ENCODE data around the gene ZNF536.

Gene ZNF536

DNA sequence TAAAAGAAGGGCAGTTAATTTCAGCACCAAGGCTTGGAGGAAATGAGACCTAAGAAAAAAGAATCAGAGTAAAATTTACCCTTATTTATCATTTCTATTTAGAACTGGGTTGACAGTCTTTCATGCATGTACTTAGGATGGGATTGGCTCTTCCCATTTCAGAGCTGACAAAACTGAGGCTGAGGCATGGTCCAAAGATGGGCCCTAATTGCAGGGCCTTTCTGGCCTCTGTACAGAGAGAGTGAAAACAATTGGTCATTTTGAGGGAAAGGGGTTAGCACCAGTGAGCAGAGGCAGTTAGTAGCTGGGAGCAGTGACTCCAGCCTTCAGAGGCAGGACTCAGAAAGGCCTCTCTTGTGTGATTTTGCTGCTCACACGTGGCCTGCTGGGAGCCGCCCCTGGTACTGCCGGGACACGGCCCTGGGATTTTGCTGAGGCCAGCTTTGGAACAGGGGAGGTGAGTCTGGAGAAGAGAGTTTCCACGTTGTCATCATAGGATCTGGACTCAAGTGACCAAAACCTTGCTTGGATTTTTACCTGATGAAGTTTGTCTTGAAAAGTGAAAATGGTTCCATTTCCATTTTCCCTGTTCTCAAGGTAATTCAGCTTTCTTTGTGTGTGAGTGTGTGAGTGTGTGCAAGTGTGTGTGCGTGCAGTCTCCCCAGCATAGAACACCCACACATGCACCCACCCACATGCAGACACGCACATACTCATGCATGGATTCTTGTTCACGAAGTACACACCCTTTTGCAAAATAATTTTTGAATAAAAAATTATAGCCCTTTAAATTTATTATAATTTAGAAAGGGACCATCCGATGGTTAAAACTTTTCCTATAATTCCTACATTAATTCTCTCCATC, at the start of gene ZNF536:
ZNF536 (plus strand) TSS at position 425 of the 865 bp plus-strand sequence. CDS start 71,179 bp downstream, outside the sequence.
- no peak for DNase-seq

DNA sequence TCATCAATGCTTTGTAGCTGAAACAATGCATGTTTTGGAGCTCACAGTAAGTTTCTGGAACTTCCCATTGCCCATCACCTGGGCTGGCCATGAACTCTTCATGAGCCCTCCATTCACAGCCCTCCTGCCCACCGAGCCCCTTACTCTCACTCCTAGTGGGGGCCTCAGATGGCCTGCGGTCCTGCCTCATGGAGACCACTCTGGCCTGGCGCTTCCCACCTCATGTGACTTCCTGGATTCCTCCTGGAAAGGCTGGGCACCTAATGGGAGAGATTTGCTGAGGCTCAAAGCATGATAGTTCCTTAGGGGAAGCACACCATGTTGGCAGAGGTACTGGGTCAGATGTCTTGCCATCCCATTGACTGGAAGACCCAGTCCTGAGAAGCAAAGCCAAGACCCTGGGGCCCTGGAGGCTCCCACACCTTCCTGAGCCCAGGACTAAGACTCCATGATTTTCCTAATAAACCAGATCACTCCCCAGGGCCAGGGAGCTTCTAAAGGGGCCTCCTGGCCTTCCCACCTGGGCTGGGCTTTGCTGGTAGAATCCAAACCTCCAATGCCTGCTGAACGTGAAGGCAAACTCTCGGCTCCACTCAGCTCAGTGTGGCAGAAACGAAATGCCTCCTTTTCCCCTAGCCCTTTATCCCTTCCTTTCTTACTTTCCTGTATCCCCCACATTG, 49.4 kb upstream of the ZNF536 start:
- DNase-seq: no peak

GRCh38 chr19:30323904-30324303, 48.3 kb upstream of the ZNF536 start:
- no peak for DNase-seq

GRCh38 chr19:30324982-30325381, 47.2 kb upstream of the ZNF536 start:
- DNase-seq: no peak

- no peak for DNase-seq
Observed at GRCh38 chr19:30325676-30326392, 46.4 kb upstream of the ZNF536 start.

DNA sequence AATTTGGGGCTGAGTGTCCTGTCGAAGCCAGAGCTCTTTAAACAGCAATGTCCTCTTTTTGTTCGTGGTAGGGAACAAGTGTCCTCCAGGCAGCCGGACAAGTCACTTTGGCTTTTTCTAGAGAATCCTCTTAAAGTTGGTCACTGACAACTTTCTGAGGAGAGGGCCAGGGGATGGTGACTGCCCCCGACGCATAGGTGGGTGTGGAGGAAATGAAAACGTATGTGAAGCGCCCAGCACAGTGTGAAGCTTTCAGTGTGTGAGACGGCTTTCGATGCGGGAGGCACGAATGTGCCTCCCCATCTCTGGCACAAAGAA, 45.8 kb upstream of the ZNF536 start:
- no peak for DNase-seq

DNA sequence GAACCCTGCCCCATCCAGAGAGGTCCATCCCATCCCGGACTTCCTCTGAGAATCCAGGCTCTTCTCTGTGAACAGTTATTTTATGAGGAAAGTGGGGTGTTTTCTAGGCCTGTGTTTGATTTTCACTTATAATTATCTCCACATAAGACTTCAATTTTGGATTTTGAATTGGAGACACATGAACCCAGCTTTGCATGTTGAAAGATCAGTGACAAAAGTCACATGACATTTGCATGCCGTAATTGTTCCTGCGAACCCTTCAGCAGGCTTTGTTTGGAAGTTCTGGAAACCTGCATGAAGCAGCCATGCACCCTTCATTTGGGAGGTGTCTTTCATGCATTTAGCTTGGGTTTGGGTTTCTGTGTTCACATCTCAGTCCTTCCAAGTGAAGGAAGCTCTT, 44.9 kb upstream of the ZNF536 start:
- DNase-seq: no peak

DNA sequence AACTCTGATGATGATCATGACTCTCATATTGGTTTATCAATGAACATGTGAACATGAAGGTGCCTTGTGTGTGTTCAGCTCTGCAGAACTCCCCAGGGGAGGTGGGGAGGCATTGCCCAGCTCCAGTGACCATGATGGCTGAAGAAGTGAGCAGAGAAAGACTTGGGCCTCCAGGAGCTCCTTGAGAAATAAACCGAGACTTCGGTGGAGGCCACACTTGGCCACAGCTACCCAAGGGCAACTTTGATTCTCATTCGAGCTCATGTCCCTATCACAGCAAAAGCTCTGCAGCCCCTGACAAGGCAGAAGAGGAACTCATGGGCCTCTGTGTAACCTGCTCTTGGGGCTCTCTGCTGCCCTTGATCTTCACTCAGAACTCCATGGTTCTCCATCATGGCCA, 44.1 kb upstream of the ZNF536 start:
- DNase-seq: no peak

DNA sequence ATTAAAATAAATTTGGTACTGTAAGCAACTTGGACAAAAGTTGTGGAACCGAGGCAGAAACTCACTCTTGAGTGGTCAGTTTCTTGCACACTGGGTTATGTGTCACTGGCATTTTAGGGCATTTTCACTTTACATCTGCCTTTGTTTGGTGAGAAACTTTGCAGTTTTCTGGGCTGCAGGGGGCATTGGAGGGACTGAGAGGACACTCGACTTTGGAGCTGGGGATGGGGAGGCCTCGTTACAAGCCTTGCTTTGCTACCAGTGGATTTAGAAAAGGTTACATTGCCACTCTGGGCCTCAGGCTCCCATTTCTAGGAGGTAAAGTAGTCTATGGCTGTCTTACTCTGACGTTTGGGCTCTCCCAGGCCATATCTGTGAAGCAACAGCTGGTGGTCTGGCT, 41.9 kb upstream of the ZNF536 start:
- no peak for DNase-seq

- DNase-seq: no peak
Observed at GRCh38 chr19:30332445-30333234, 39.5 kb upstream of the ZNF536 start.

DNA sequence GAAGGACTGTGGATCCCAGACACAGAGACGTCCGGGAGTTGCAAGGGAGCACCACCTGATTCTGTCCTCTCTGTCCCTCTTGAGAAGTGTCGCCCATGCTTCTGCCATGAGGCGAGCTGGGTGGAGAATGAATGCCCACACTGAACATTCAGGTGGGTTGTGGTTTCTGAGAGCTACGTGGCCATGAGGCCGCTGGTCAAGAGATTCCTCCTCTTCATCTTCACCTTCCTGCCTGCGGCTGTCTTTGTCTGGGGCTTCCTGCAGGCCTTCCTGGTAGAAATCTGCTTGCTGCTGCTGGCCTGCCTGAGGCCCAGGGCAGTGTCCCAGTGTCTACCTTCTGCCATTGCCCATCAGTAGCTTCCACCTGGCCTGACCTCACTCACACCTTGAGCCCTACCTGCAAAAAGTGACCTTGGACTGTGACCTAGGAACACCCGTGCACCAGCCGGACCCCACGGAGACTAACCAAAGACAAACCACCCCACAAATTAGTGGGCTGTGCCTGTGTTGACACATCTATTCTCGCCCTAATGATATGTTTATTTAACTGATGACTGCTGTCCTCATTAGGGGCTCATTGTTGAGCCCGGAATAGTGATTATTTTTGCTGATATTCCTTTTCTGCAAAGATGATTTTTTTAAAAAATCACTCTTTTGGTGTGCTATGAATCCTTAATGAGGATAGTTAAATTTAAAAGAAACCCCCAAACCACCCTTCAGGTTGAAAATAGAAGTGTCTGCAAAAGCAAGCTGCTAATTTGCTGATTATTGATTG, 38.7 kb upstream of the ZNF536 start:
- no peak for DNase-seq

GRCh38 chr19:30334841-30335240, 37.3 kb upstream of the ZNF536 start:
- no peak for DNase-seq

- no peak for DNase-seq
Observed at GRCh38 chr19:30335306-30335886, 36.8 kb upstream of the ZNF536 start.

- DNase-seq: no peak
Observed at GRCh38 chr19:30336290-30336689, 35.9 kb upstream of the ZNF536 start.

DNA sequence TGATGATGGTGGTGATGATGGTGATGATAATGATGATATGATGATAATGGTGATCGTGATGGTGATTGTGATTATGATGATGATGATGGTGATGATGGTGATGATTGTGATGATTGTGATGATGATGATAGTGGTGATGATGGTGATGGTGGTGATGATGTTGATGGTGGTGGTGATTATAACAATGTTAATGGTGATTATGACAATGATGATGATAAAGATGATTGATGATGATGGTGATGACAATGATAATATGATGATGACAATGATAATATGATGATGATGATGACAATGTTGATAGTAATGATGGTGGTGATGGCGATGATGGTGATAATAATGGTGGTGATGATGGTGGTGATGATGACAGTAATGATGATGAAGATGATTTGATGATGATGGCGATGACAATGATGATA, 34.1 kb upstream of the ZNF536 start:
- no peak for DNase-seq

GRCh38 chr19:30338878-30339623, 33.1 kb upstream of the ZNF536 start:
- no peak for DNase-seq

- DNase-seq: no peak
Observed at GRCh38 chr19:30339624-30340525, 32.3 kb upstream of the ZNF536 start.

DNA sequence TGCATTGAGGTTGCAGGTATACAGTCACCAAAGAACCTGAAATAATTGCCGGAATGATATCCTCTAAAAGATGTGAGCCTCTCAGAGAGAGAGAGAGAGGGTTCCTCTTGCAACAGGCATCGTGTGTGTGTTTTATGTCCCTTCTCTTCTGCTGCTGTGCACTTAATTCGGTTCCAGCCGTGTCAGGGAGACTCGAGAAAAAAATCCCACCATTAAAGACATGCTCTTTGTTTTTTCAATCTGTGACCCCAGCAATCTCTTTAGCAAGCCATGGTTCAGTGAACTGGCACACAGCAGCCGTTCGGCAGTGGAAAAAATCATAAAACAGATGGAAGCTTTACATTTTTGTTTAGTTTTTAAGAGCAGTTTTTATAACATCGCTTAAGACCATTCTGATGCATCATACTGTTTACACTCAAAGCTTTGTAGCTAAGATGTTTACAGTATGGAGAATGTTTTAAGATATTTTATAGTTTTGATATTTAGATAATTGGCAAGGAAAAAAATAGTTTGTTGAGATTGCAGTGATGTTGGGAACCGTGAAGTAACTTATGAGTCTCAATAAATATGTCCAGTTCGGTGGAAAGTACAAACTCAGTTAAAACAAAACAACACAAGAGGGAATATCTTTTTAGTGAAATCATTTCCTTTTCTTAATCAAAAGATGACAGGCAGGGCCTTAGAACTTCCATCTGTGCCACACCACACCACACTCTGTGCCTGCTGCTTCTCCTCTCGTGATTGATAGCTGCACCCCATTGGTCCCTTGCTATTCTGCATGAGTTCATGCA, 31.2 kb upstream of the ZNF536 start:
- DNase-seq: no peak

- no peak for DNase-seq
Observed at GRCh38 chr19:30341611-30342201, 30.5 kb upstream of the ZNF536 start.

Measured in CD4-positive, alpha-beta T cell treated with Interleukin-17A for 4 hours (primary cell).